ENCODE results near the gene TIMP2. TPM values are rescaled to one million over a fixed set of nuclear protein-coding genes. Genes with fewer than 3 reads are reported as not detected.
A peak's percentile ranks its signal among the peaks of the same experiment; 100 is the strongest.
"Not testable (repeated sequence)": the region's sequence is repeated elsewhere in the genome, so short reads cannot be mapped to it uniquely, and the experiment has no call there.

Gene TIMP2
- total and polyA plus RNA-seq, 2 donors from 2014 or later: 72.1 to 172 TPM

DNA sequence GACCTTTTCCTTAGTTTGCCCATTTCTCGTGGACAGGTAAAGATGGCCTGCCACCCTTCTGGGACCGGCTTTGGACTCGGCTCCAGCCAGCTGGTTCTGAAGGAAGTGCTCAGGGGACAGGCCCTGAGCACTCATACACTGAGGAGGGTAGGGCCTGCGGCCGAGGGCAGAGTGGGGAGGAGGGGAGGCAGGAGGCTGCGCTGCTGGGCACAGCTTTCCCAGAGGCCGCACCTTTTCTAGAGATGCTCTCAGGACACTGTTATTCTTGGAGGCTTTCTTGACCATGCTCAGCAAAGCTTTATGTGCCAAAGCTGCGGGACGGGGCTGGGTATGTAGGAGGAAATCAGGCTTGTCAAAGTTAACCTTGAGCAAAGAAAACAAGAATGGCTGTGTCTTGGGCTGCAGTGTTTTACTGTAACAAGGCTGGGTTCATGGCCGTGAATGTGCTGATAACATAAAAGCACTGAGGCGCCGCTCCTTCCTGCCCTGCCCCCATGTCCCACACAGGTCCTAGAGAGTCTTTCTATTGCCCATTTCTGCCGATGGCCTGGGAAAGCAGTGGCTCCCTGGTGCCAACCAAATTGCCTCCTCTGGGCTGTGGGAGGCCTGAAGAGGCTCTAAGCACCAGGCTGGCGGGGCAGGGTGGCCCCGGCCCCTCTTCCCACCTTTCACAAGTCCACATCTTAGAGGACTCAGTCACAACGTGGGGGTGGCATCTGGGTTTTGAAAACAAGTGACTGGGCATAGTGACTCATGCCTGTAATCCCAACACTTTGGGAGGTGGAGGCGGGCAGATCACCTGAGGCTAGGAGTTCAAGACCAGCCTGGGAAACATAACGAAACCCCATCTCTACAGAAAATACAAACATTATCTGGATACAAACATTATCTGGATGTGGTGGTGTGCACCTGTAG is 22.3 kb upstream of the TIMP2 start:
- no peaks in the 10 kb centered on the region for H3K27me3 ChIP-seq (ENCODE audit: control insufficient read depth, insufficient read depth, low read length)
- H3K27ac ChIP-seq (ENCODE audit: low read depth in 2 of 2, low read length in 2 of 2): no peak overlapping the region
- H3K9ac ChIP-seq (ENCODE audit: low read length in 3 of 3): no peak overlapping the region
- peaks cover 0 to 14% (median 2%) of the 10 kb centered on the region in 3 donors for H3K9me3 ChIP-seq (ENCODE audit: control insufficient read depth in 2 of 3, insufficient read depth in 1 of 3, low read length in 3 of 3)
- DNase-seq: peak in 3 of 5 donors; percentile 51 to 75 (median 56)
- H3K4me3 ChIP-seq (ENCODE audit: low read length in 3 of 3): no peak overlapping the region
- no peak for FAIRE-seq
- TF ChIP-seq, protein P1, sequence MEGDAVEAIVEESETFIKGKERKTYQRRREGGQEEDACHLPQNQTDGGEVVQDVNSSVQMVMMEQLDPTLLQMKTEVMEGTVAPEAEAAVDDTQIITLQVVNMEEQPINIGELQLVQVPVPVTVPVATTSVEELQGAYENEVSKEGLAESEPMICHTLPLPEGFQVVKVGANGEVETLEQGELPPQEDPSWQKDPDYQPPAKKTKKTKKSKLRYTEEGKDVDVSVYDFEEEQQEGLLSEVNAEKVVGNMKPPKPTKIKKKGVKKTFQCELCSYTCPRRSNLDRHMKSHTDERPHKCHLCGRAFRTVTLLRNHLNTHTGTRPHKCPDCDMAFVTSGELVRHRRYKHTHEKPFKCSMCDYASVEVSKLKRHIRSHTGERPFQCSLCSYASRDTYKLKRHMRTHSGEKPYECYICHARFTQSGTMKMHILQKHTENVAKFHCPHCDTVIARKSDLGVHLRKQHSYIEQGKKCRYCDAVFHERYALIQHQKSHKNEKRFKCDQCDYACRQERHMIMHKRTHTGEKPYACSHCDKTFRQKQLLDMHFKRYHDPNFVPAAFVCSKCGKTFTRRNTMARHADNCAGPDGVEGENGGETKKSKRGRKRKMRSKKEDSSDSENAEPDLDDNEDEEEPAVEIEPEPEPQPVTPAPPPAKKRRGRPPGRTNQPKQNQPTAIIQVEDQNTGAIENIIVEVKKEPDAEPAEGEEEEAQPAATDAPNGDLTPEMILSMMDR (IDR thresholded peaks at IDR 0.05; ENCODE audit: borderline replicate concordance, extremely low read depth, insufficient read depth): no peak
- no peaks in the 10 kb centered on the region for H3K36me3 ChIP-seq (ENCODE audit: control insufficient read depth in 2 of 3, insufficient read depth in 3 of 3, low read length in 3 of 3)
- intact Hi-C loops (cut with DNase I): no loop called here
- H3K4me1 ChIP-seq (ENCODE audit: control insufficient read depth in 2 of 3, insufficient read depth in 2 of 3, low read depth in 1 of 3, low read length in 3 of 3): peaks cover 2 to 4% (median 4%) of the 10 kb centered on the region in 3 donors

DNA sequence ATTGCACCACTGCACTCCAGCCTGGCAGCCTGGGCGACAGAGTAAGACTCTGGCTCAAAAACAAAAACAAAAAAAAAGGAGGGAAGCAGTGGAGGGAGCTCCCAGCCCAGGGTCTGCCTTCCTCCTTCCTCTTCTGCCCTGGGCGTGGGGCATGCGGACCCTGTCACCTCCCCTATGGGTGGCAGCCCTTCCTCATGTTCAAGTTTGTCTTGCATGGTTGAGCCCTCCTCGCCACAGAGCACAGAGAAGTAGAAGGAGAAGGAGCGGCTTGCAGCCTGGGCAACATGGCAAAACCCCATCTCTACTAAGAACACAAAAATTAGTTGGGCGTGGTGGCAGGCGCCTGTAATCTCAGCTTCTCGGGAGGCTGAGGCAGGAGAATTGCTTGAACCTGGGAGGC is 21.4 kb upstream of the TIMP2 start:
- intact Hi-C loops (cut with DNase I): no loop called here
- peaks cover 0 to 4% (median 2%) of the 10 kb centered on the region in 3 donors for H3K4me1 ChIP-seq (ENCODE audit: control insufficient read depth in 2 of 3, insufficient read depth in 2 of 3, low read depth in 1 of 3, low read length in 3 of 3)
- no peaks in the 10 kb centered on the region for H3K36me3 ChIP-seq (ENCODE audit: control insufficient read depth in 2 of 3, insufficient read depth in 3 of 3, low read length in 3 of 3)
- TF ChIP-seq, protein P1 (IDR thresholded peaks at IDR 0.05; ENCODE audit: borderline replicate concordance, extremely low read depth, insufficient read depth): no peak
- no peaks in the 10 kb centered on the region for H3K27me3 ChIP-seq (ENCODE audit: control insufficient read depth, insufficient read depth, low read length)
- no peak overlapping the region for H3K4me3 ChIP-seq (ENCODE audit: low read length in 3 of 3)
- FAIRE-seq: no peak
- H3K27ac ChIP-seq (ENCODE audit: low read depth in 2 of 2, low read length in 2 of 2): no peak overlapping the region
- H3K9ac ChIP-seq (ENCODE audit: low read length in 3 of 3): no peak overlapping the region
- peak in 1 of 5 donors; percentile 39 for DNase-seq
- H3K9me3 ChIP-seq (ENCODE audit: control insufficient read depth in 2 of 3, insufficient read depth in 1 of 3, low read length in 3 of 3): peaks cover 0 to 14% (median 2%) of the 10 kb centered on the region in 3 donors

DNA sequence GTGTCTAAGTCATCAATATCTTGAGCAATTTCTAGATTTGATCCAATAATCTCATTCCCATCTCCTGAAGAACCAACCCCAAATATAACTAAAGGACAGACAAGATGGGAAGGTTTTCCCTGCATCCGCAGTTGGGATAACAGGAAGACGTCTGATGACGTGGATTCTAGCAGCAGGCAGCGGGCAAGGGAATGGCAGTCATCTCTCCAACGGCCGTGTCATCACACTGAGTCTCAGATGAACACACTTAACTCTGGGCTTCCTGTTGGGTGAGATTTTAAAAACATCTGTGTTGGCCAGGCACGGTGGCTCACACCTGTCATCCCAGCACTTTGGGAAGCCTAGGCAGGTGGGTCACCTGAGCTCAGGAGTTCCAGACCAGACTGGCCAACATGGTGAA is 20.9 kb upstream of the TIMP2 start:
- Histone ChIP-seq H3K9me3 (ENCODE audit: control insufficient read depth in 2 of 3, insufficient read depth in 1 of 3, low read length in 3 of 3) (peaks cover 0 to 14% (median 2%) of the 10 kb centered on the region in 3 donors), H3K36me3 (ENCODE audit: control insufficient read depth in 2 of 3, insufficient read depth in 3 of 3, low read length in 3 of 3) (no peaks in the 10 kb centered on the region), H3K27me3 (ENCODE audit: control insufficient read depth, insufficient read depth, low read length) (no peaks in the 10 kb centered on the region), H3K27ac (ENCODE audit: low read depth in 2 of 2, low read length in 2 of 2) (no peak overlapping the region), H3K4me3 (ENCODE audit: low read length in 3 of 3) (no peak overlapping the region), H3K9ac (ENCODE audit: low read length in 3 of 3) (no peak overlapping the region), H3K4me1 (ENCODE audit: control insufficient read depth in 2 of 3, insufficient read depth in 2 of 3, low read depth in 1 of 3, low read length in 3 of 3) (peaks cover 0 to 4% (median 0%) of the 10 kb centered on the region in 3 donors)
- DNase-seq (peak in 1 of 5 donors; percentile 28), FAIRE-seq (no peak)
- TF ChIP-seq, protein P1 (IDR thresholded peaks at IDR 0.05; ENCODE audit: borderline replicate concordance, extremely low read depth, insufficient read depth): no peak
- intact Hi-C loops (cut with DNase I): no loop called here

DNA sequence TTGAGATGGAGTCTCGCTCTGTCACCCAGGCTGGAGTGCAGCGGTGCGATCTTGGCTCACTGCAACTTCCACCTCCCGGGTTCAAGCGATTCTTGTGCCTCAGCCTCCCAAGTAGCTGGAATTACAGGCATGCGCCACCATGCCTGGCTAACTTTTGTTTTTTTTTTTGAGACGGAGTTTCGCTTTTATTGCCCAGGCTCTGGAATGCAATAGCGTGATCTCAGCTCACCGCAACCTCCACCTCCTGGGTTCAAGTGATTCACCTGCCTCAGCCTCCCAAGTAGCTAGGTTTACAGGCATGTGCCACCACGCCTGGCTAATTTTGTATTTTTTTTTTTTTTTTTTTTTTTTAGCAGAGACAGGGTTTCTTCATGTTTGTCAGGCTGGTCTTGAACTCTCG is 20.3 kb upstream of the TIMP2 start:
- intact Hi-C loops (cut with DNase I); H3K36me3 ChIP-seq (ENCODE audit: control insufficient read depth in 2 of 3, insufficient read depth in 3 of 3, low read length in 3 of 3); H3K27me3 ChIP-seq (ENCODE audit: control insufficient read depth, insufficient read depth, low read length); H3K4me3 ChIP-seq (ENCODE audit: low read length in 3 of 3); FAIRE-seq; DNase-seq; H3K9me3 ChIP-seq (ENCODE audit: control insufficient read depth in 2 of 3, insufficient read depth in 1 of 3, low read length in 3 of 3); H3K9ac ChIP-seq (ENCODE audit: low read length in 3 of 3); H3K4me1 ChIP-seq (ENCODE audit: control insufficient read depth in 2 of 3, insufficient read depth in 2 of 3, low read depth in 1 of 3, low read length in 3 of 3); H3K27ac ChIP-seq (ENCODE audit: low read depth in 2 of 2, low read length in 2 of 2): not testable (repeated sequence)

All from kidney (tissue), 14 donors.